SK-N-SH treated with all-trans-retinoic acid at 6 μM for 48 hours (cell line): ENCODE data around the gene SPRYD7.
A peak's percentile ranks its signal among the peaks of the same experiment; 100 is the strongest.

ENCODE experiments used
- ATAC-seq: fragments of 200-7000 bp; cut with Tn5 transposase; 3 replicates; pipeline ENCODE4 v1.9.1; 2020; ENCODE audit warnings: mild to moderate bottlenecking, moderate library complexity
- ARNTL ChIP-seq: fragments of 450-650 bp; formaldehyde crosslinking; IDR thresholded peaks from 2 replicates; pipeline ENCODE4 v1.5.0; 2020; ENCODE audit warnings: low read depth, mild to moderate bottlenecking, moderate library complexity, borderline replicate concordance
- BACH2 ChIP-seq: fragments of 250-450 bp; sonication (Bioruptor Pico); IDR thresholded peaks from 2 replicates; pipeline ENCODE4 v1.9.0; 2021; ENCODE audit warnings: mild to moderate bottlenecking, borderline replicate concordance
- CSDC2 ChIP-seq: fragments of 250-450 bp; sonication (Bioruptor Pico); IDR thresholded peaks from 2 replicates; pipeline ENCODE4 v1.5.0; 2020; ENCODE audit warnings: mild to moderate bottlenecking, moderate library complexity
- GLIS3 ChIP-seq: fragments of 250-450 bp; sonication (Bioruptor Pico); IDR thresholded peaks from 2 replicates; pipeline ENCODE4 v1.5.0; 2020; ENCODE audit warnings: mild to moderate bottlenecking, moderate library complexity
- ISL1 ChIP-seq: fragments of 250-450 bp; sonication (Bioruptor Pico); IDR thresholded peaks from 2 replicates; pipeline ENCODE4 v2.1.2; 2022; ENCODE audit warnings: mild to moderate bottlenecking, moderate library complexity
- OSR1 ChIP-seq: fragments of 250-450 bp; sonication (Bioruptor Pico); IDR thresholded peaks from 2 replicates; pipeline ENCODE4 v1.8.0; 2022; ENCODE audit warnings: moderate library complexity, mild to moderate bottlenecking, inconsistent platforms
- PPARA ChIP-seq: fragments of 250-450 bp; sonication (Bioruptor Pico); IDR thresholded peaks from 2 replicates; pipeline ENCODE4 v1.5.0; 2020; ENCODE audit warnings: mild to moderate bottlenecking, borderline replicate concordance
- RARB ChIP-seq: fragments of 250-450 bp; sonication (Bioruptor Pico); IDR thresholded peaks from 2 replicates; pipeline ENCODE4 v1.8.0; 2021; ENCODE audit warnings: mild to moderate bottlenecking, moderate library complexity
- SNAI2 ChIP-seq: fragments of 250-450 bp; sonication (Bioruptor Pico); IDR thresholded peaks from 2 replicates; pipeline ENCODE4 v1.5.0; 2020; ENCODE audit warnings: mild to moderate bottlenecking, moderate library complexity
- TCF4 ChIP-seq: fragments of 250-450 bp; sonication (Bioruptor Pico); IDR thresholded peaks from 2 replicates; pipeline ENCODE4 v1.8.0; 2021; ENCODE audit warnings: mild to moderate bottlenecking, moderate library complexity, borderline replicate concordance
- TOX ChIP-seq: fragments of 250-450 bp; sonication (Bioruptor Pico); IDR thresholded peaks from 2 replicates; pipeline ENCODE4 v1.8.0; 2021; ENCODE audit warnings: mild to moderate bottlenecking, moderate library complexity, borderline replicate concordance
- ZC3H10 ChIP-seq: fragments of 250-450 bp; sonication (Bioruptor Pico); IDR thresholded peaks from 2 replicates; pipeline ENCODE4 v1.5.1; 2021; ENCODE audit warnings: mild to moderate bottlenecking, moderate library complexity
- ZFP3 ChIP-seq: fragments of 250-450 bp; sonication (Bioruptor Pico); IDR thresholded peaks from 2 replicates; pipeline ENCODE4 v1.5.0; 2020; ENCODE audit warnings: mild to moderate bottlenecking, moderate library complexity
- ZFP30 ChIP-seq: fragments of 450-650 bp; formaldehyde crosslinking; IDR thresholded peaks from 2 replicates; pipeline ENCODE4 v1.5.0; 2022; ENCODE audit warnings: mild to moderate bottlenecking, moderate library complexity
- ZNF565 ChIP-seq: fragments of 450-650 bp; formaldehyde crosslinking; conservative IDR thresholded peaks from 2 replicates; pipeline ENCODE4 v1.5.0; 2020; ENCODE audit warnings: low read depth, mild to moderate bottlenecking, moderate library complexity
- ZNF70 ChIP-seq: fragments of 450-650 bp; formaldehyde crosslinking; IDR thresholded peaks from 2 replicates; pipeline ENCODE4 v1.5.0; 2020; ENCODE audit warnings: mild to moderate bottlenecking, moderate library complexity
- ZNF8 ChIP-seq: fragments of 450-650 bp; formaldehyde crosslinking; IDR thresholded peaks from 2 replicates; pipeline ENCODE4 v1.5.0; 2020; ENCODE audit warnings: mild to moderate bottlenecking, moderate library complexity
- TF ChIP-seq, protein P1 (sequence below): fragments of 250-450 bp; sonication (Bioruptor Pico); IDR thresholded peaks from 2 replicates; pipeline ENCODE4 v1.5.1; 2020; ENCODE audit warnings: low read depth, mild to moderate bottlenecking, moderate library complexity
- TF ChIP-seq, protein P2 (sequence below): fragments of 250-450 bp; sonication (Bioruptor Pico); IDR thresholded peaks from 2 replicates; pipeline ENCODE4 v1.8.0; 2020; ENCODE audit warnings: mild to moderate bottlenecking, moderate library complexity, borderline replicate concordance
- TF ChIP-seq, protein P3 (sequence below): fragments of 250-450 bp; sonication (Bioruptor Pico); IDR thresholded peaks from 2 replicates; pipeline ENCODE4 v1.5.0; 2020; ENCODE audit warnings: mild to moderate bottlenecking, moderate library complexity
- TF ChIP-seq, protein P4 (sequence below): fragments of 250-450 bp; sonication (Bioruptor Pico); IDR thresholded peaks from 2 replicates; pipeline ENCODE4 v1.8.0; 2021; ENCODE audit warnings: low read depth, mild to moderate bottlenecking, moderate library complexity, borderline replicate concordance
- TF ChIP-seq, protein P5 (sequence below): fragments of 250-450 bp; sonication (Bioruptor Pico); IDR thresholded peaks from 2 replicates; pipeline ENCODE4 v1.5.1; 2021; ENCODE audit warnings: mild to moderate bottlenecking, moderate library complexity

The SPRYD7 gene

DNA sequence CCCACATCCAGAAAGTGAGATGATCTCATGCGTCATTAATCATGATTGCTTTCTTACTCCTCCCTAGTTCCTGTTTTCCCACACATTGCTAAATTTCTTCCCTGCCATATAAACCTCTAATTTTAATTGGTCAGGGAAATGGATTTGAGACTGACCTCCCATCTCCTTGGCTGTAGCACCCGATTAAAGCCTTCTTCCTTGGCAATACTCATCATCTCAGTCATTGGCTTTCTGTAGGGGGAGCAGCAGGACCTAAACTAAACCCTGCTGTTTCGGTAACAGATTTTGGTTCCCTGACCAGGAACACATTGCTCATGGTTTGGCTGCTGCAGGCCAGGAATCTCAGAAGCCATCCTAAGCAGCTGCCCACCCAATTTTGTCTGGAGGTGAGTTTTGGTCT is 61.7 kb downstream of the SPRYD7 start:
- no peak for TF ChIP-seq GLIS3 (CRISPR knock-in tag)
- no peak for TF ChIP-seq ZNF70 (CRISPR knock-in tag)
- TF ChIP-seq, protein P1, sequence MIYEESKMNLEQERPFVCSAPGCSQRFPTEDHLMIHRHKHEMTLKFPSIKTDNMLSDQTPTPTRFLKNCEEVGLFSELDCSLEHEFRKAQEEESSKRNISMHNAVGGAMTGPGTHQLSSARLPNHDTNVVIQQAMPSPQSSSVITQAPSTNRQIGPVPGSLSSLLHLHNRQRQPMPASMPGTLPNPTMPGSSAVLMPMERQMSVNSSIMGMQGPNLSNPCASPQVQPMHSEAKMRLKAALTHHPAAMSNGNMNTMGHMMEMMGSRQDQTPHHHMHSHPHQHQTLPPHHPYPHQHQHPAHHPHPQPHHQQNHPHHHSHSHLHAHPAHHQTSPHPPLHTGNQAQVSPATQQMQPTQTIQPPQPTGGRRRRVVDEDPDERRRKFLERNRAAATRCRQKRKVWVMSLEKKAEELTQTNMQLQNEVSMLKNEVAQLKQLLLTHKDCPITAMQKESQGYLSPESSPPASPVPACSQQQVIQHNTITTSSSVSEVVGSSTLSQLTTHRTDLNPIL (CRISPR knock-in tag): no peak
- no peak for TF ChIP-seq TOX (CRISPR knock-in tag)
- TF ChIP-seq OSR1 (CRISPR knock-in tag): no peak
- no peak for TF ChIP-seq SNAI2 (CRISPR knock-in tag)
- TF ChIP-seq RARB: no peak
- TF ChIP-seq ZFP30: no peak
- no peak for TF ChIP-seq ARNTL (CRISPR knock-in tag)
- TF ChIP-seq, protein P2, sequence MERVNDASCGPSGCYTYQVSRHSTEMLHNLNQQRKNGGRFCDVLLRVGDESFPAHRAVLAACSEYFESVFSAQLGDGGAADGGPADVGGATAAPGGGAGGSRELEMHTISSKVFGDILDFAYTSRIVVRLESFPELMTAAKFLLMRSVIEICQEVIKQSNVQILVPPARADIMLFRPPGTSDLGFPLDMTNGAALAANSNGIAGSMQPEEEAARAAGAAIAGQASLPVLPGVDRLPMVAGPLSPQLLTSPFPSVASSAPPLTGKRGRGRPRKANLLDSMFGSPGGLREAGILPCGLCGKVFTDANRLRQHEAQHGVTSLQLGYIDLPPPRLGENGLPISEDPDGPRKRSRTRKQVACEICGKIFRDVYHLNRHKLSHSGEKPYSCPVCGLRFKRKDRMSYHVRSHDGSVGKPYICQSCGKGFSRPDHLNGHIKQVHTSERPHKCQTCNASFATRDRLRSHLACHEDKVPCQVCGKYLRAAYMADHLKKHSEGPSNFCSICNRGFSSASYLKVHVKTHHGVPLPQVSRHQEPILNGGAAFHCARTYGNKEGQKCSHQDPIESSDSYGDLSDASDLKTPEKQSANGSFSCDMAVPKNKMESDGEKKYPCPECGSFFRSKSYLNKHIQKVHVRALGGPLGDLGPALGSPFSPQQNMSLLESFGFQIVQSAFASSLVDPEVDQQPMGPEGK: no peak
- TF ChIP-seq, protein P3, sequence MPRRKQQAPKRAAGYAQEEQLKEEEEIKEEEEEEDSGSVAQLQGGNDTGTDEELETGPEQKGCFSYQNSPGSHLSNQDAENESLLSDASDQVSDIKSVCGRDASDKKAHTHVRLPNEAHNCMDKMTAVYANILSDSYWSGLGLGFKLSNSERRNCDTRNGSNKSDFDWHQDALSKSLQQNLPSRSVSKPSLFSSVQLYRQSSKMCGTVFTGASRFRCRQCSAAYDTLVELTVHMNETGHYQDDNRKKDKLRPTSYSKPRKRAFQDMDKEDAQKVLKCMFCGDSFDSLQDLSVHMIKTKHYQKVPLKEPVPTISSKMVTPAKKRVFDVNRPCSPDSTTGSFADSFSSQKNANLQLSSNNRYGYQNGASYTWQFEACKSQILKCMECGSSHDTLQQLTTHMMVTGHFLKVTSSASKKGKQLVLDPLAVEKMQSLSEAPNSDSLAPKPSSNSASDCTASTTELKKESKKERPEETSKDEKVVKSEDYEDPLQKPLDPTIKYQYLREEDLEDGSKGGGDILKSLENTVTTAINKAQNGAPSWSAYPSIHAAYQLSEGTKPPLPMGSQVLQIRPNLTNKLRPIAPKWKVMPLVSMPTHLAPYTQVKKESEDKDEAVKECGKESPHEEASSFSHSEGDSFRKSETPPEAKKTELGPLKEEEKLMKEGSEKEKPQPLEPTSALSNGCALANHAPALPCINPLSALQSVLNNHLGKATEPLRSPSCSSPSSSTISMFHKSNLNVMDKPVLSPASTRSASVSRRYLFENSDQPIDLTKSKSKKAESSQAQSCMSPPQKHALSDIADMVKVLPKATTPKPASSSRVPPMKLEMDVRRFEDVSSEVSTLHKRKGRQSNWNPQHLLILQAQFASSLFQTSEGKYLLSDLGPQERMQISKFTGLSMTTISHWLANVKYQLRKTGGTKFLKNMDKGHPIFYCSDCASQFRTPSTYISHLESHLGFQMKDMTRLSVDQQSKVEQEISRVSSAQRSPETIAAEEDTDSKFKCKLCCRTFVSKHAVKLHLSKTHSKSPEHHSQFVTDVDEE (CRISPR knock-in tag): no peak
- TF ChIP-seq CSDC2: no peak
- no peak for TF ChIP-seq ZC3H10 (CRISPR knock-in tag)
- no peak for TF ChIP-seq ZNF565 (CRISPR knock-in tag)
- TF ChIP-seq ISL1 (CRISPR knock-in tag): no peak
- no peak for TF ChIP-seq ZNF8 (CRISPR knock-in tag)
- no peak for TF ChIP-seq BACH2 (CRISPR knock-in tag)
- TF ChIP-seq PPARA (CRISPR knock-in tag): no peak
- TF ChIP-seq, all 23 proteins: peak for 0
- no peak for ATAC-seq

DNA sequence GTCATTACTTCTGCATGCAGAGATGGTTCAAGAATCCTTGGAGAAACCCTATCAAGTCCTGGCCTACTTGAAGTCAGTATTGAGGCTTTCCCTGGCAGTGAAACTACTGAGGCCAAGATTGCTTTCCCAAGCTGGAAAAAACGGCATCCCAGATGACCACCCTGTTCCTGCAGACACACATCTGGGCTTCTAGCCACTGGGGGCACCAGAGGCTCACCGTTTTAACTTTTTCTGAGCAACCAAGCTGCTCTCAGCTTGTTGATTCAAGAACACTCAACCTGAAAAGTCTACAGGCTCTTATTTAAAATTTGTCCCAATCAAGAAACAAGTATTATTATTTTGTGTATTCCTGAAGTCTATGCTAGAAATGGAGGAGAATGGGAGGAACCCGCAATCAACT is 66.6 kb downstream of the SPRYD7 start:
- ATAC-seq: peak; percentile 36; the same call in 2 of the 3 replicates
- TF ChIP-seq, protein P2: no peak
- TF ChIP-seq ZNF8 (CRISPR knock-in tag) (no peak), ZNF70 (CRISPR knock-in tag) (no peak), SNAI2 (CRISPR knock-in tag) (no peak), ZFP3 (CRISPR knock-in tag) (no peak), GLIS3 (CRISPR knock-in tag) (no peak), PPARA (CRISPR knock-in tag) (no peak), CSDC2 (no peak), TCF4 (CRISPR knock-in tag) (no peak), ZFP30 (no peak), ZC3H10 (CRISPR knock-in tag) (no peak), ARNTL (CRISPR knock-in tag) (no peak)
- TF ChIP-seq, protein P4, sequence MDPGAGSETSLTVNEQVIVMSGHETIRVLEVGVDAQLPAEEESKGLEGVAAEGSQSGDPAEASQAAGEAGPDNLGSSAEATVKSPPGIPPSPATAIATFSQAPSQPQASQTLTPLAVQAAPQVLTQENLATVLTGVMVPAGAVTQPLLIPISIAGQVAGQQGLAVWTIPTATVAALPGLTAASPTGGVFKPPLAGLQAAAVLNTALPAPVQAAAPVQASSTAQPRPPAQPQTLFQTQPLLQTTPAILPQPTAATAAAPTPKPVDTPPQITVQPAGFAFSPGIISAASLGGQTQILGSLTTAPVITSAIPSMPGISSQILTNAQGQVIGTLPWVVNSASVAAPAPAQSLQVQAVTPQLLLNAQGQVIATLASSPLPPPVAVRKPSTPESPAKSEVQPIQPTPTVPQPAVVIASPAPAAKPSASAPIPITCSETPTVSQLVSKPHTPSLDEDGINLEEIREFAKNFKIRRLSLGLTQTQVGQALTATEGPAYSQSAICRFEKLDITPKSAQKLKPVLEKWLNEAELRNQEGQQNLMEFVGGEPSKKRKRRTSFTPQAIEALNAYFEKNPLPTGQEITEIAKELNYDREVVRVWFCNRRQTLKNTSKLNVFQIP (CRISPR knock-in tag): no peak

DNA sequence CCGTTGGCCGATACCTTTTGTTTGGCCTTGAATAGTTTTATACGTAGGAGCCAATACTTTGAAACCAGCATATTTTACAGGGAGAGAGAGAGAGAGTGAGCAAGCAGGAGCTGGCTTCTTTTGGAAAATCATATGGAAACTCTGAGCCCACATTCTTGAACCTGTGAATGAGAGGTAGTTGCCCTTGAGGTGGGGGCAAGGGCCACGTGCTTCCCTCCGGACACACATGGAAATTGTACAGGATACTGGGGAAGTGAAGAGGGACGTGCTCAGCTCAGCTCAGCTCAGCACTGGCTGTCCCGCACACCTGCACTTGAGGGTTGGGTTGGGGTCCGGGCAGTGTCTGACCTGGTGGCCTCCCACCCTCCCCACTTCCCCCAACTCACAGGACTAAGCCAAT is 68.3 kb downstream of the SPRYD7 start:
- ATAC-seq: no peak
- no peak for TF ChIP-seq BACH2 (CRISPR knock-in tag)
- TF ChIP-seq ZFP30: no peak
- TF ChIP-seq TCF4 (CRISPR knock-in tag): no peak
- TF ChIP-seq, protein P5, sequence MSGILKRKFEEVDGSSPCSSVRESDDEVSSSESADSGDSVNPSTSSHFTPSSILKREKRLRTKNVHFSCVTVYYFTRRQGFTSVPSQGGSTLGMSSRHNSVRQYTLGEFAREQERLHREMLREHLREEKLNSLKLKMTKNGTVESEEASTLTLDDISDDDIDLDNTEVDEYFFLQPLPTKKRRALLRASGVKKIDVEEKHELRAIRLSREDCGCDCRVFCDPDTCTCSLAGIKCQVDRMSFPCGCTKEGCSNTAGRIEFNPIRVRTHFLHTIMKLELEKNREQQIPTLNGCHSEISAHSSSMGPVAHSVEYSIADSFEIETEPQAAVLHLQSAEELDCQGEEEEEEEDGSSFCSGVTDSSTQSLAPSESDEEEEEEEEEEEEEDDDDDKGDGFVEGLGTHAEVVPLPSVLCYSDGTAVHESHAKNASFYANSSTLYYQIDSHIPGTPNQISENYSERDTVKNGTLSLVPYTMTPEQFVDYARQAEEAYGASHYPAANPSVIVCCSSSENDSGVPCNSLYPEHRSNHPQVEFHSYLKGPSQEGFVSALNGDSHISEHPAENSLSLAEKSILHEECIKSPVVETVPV (CRISPR knock-in tag): no peak
- TF ChIP-seq, protein P1 (CRISPR knock-in tag): no peak
- TF ChIP-seq ZFP3 (CRISPR knock-in tag): no peak
